Suprapubic skin (tissue), 4 donors: Measurements from ENCODE around the gene LMF1. TPM values are rescaled to one million over a fixed set of nuclear protein-coding genes. Genes with fewer than 3 reads are reported as not detected.

ENCODE experiments used
- DNase-seq, 2 donors: peaks; one replicate each; pipeline ENCODE4 v3.0.0-alpha.2; 2019; ENCODE audit warnings: low spot score in 2 of 2
- H3K27ac ChIP-seq: fragments of 200-600 bp; sonication (generic); one replicate; pipeline ENCODE4 v1.5.1; 2019
- H3K27me3 ChIP-seq: fragments of 200-600 bp; sonication (generic); one replicate; pipeline ENCODE4 v1.5.1; 2019
- H3K36me3 ChIP-seq: fragments of 200-600 bp; sonication (generic); one replicate; pipeline ENCODE4 v1.5.1; 2019
- H3K4me1 ChIP-seq: fragments of 200-600 bp; sonication (generic); one replicate; pipeline ENCODE4 v1.5.1; 2019
- H3K4me3 ChIP-seq: fragments of 200-600 bp; sonication (generic); one replicate; pipeline ENCODE4 v1.5.1; 2019; ENCODE audit warnings: mild to moderate bottlenecking
- H3K9me3 ChIP-seq: fragments of 200-600 bp; sonication (generic); one replicate; pipeline ENCODE4 v1.5.1; 2019
- CTCF ChIP-seq, 2 donors: fragments of 200-600 bp in 1 of 2; fragments of 450-650 bp in 1 of 2; sonication (generic) in 1 of 2; IDR thresholded peaks; one replicate each; pipeline ENCODE4 v1.5.1; 2016 to 2019; ENCODE audit warnings: antibody characterized with exemption in 2 of 2, mild to moderate bottlenecking in 1 of 2, moderate library complexity in 1 of 2
- EP300 ChIP-seq: sonication (generic); formaldehyde crosslinking; IDR thresholded peaks from one replicate; pipeline ENCODE4 v1.6.1; 2017; ENCODE audit warnings: antibody characterized with exemption
- POLR2A ChIP-seq, 2 donors: fragments of 450-650 bp; IDR thresholded peaks; one replicate each; pipeline ENCODE4 v1.6.1; 2017; ENCODE audit warnings: antibody characterized with exemption in 2 of 2, mild to moderate bottlenecking in 2 of 2, moderate library complexity in 2 of 2
- POLR2AphosphoS5 ChIP-seq, 3 donors: sonication (generic); formaldehyde crosslinking; IDR thresholded peaks; one replicate each; pipeline ENCODE4 v1.6.1; 2017; ENCODE audit warnings: antibody characterized with exemption in 3 of 3
- WGBS: methylation state at CpG from one replicate; pipeline ENCODE4 v1.1.5; 2018; 5-methylcytosine and 5-hydroxymethylcytosine counted together
- total RNA-seq, 4 donors: library from RNA; depleted of rRNA; stranded (reverse); fragments of >200 nt; gene quantifications; one replicate each; pipeline ENCODE4 v1.1.0, GENCODE V29; 2016

Gene LMF1
- total RNA-seq, 4 donors from 2014 or later = 32.1 to 117 (median 38.0) TPM

GRCh38 chr16:966035-966434, 4.7 kb downstream of the LMF1 start:
- peak in 1 of 2 donors; percentile 69 for DNase-seq
- TF ChIP-seq EP300 (no peak), CTCF (IDR thresholded peaks at IDR 0.05) (no peak), POLR2AphosphoS5 (IDR thresholded peaks at IDR 0.05) (no peak), POLR2A (IDR thresholded peaks at IDR 0.05) (no peak)
- Histone ChIP-seq H3K4me3 (no peak overlapping the region), H3K9me3 (no peaks in the 10 kb centered on the region), H3K36me3 (no peaks in the 10 kb centered on the region), H3K4me1 (peaks cover 34% of the 10 kb centered on the region), H3K27me3 (no peaks in the 10 kb centered on the region), H3K27ac (no peak overlapping the region)
- WGBS = 89% methylated on average over 3 of the region's 18 CpGs

- 100% methylated on average over 4 of the region's 4 CpGs for WGBS
- Histone ChIP-seq H3K36me3 (no peaks in the 10 kb centered on the region), H3K9me3 (no peaks in the 10 kb centered on the region), H3K27me3 (no peaks in the 10 kb centered on the region), H3K4me3 (no peak overlapping the region), H3K27ac (no peak overlapping the region), H3K4me1 (peaks cover 32% of the 10 kb centered on the region)
- TF ChIP-seq CTCF (IDR thresholded peaks at IDR 0.05) (no peak), POLR2A (IDR thresholded peaks at IDR 0.05) (no peak), POLR2AphosphoS5 (IDR thresholded peaks at IDR 0.05) (no peak), EP300 (no peak)
- no peak for DNase-seq
These were observed 5.3 kb downstream of the LMF1 start for GRCh38 chr16:965487-965886.

- 94% methylated on average over 13 of the region's 13 CpGs for WGBS
- DNase-seq = peak in 1 of 2 donors; percentile 73
- Histone ChIP-seq H3K36me3 (no peaks in the 10 kb centered on the region), H3K27me3 (no peaks in the 10 kb centered on the region), H3K27ac (no peak overlapping the region), H3K9me3 (no peaks in the 10 kb centered on the region), H3K4me3 (no peak overlapping the region), H3K4me1 (peaks cover 28% of the 10 kb centered on the region)
- TF ChIP-seq CTCF (IDR thresholded peaks at IDR 0.05) (no peak), POLR2A (IDR thresholded peaks at IDR 0.05) (no peak), POLR2AphosphoS5 (IDR thresholded peaks at IDR 0.05) (no peak), EP300 (no peak)
These were observed 5.8 kb downstream of the LMF1 start for GRCh38 chr16:965036-965395.

GRCh38 chr16:964356-965035, 6.3 kb downstream of the LMF1 start:
- H3K27ac ChIP-seq = no peak overlapping the region
- TF ChIP-seq CTCF (IDR thresholded peaks at IDR 0.05) (no peak), POLR2AphosphoS5 (IDR thresholded peaks at IDR 0.05) (no peak), EP300 (no peak), POLR2A (IDR thresholded peaks at IDR 0.05) (no peak)
- no peak overlapping the region for H3K4me3 ChIP-seq

GRCh38 chr16:963913-964312, 6.9 kb downstream of the LMF1 start:
- H3K27me3 ChIP-seq = no peaks in the 10 kb centered on the region
- H3K4me3 ChIP-seq = no peak overlapping the region
- peak in 1 of 2 donors; percentile 67 for DNase-seq
- no peaks in the 10 kb centered on the region for H3K9me3 ChIP-seq
- no peak overlapping the region for H3K27ac ChIP-seq
- H3K4me1 ChIP-seq = peaks cover 18% of the 10 kb centered on the region
- no peak for TF ChIP-seq POLR2AphosphoS5 (IDR thresholded peaks at IDR 0.05)
- no peak for TF ChIP-seq CTCF (IDR thresholded peaks at IDR 0.05)
- no peak for TF ChIP-seq EP300
- no peak for TF ChIP-seq POLR2A (IDR thresholded peaks at IDR 0.05)
- no peaks in the 10 kb centered on the region for H3K36me3 ChIP-seq
- 91% methylated on average over 17 of the region's 17 CpGs for WGBS

More at GRCh38 chr16:964356-965035, 6.3 kb downstream of the LMF1 start:
- Histone ChIP-seq H3K36me3 (no peaks in the 10 kb centered on the region), H3K4me1 (peaks cover 23% of the 10 kb centered on the region), H3K27me3 (no peaks in the 10 kb centered on the region), H3K9me3 (no peaks in the 10 kb centered on the region)
- WGBS = 91% methylated on average over 25 of the region's 27 CpGs
- peak in 1 of 2 donors; percentile 49 for DNase-seq
